HEK293 (cell line): ENCODE results near the gene BCL7C.

Source experiments
- ZNF133 ChIP-seq: fragments of 450-650 bp; formaldehyde crosslinking; IDR thresholded peaks from 2 replicates; pipeline ENCODE4 v1.5.1; 2016; ENCODE audit warnings: missing biosample characterization, missing genetic modification characterization
- ZNF169 ChIP-seq: fragments of 450-650 bp; formaldehyde crosslinking; IDR thresholded peaks from 2 replicates; pipeline ENCODE4 v1.5.1; 2016; ENCODE audit warnings: missing biosample characterization, missing genetic modification characterization
- ZNF184 ChIP-seq: fragments of 450-650 bp; IDR thresholded peaks from 2 replicates; pipeline ENCODE4 v1.5.1; 2018; ENCODE audit warnings: missing biosample characterization, mild to moderate bottlenecking, missing genetic modification characterization
- ZNF2 ChIP-seq: fragments of 450-650 bp; formaldehyde crosslinking; IDR thresholded peaks from 2 replicates; pipeline ENCODE4 v1.5.1; 2016; ENCODE audit warnings: missing biosample characterization, missing genetic modification characterization
- ZNF280D ChIP-seq: fragments of 450-650 bp; formaldehyde crosslinking; IDR thresholded peaks from 2 replicates; pipeline ENCODE4 v1.5.1; 2016; ENCODE audit warnings: missing biosample characterization, missing genetic modification characterization
- ZNF362 ChIP-seq: fragments of 450-650 bp; formaldehyde crosslinking; IDR thresholded peaks from 2 replicates; pipeline ENCODE4 v1.5.1; 2016; ENCODE audit warnings: missing biosample characterization, missing genetic modification characterization
- ZNF600 ChIP-seq: fragments of 450-650 bp; formaldehyde crosslinking; IDR thresholded peaks from 2 replicates; pipeline ENCODE4 v1.5.1; 2016; ENCODE audit warnings: missing biosample characterization, missing genetic modification characterization
- ZNF660 ChIP-seq: fragments of 450-650 bp; IDR thresholded peaks from 2 replicates; pipeline ENCODE4 v1.5.1; 2018; ENCODE audit warnings: missing biosample characterization, mild to moderate bottlenecking, missing genetic modification characterization
- ZNF670 ChIP-seq: fragments of 450-650 bp; formaldehyde crosslinking; IDR thresholded peaks from 2 replicates; pipeline ENCODE4 v1.5.1; 2016; ENCODE audit warnings: missing biosample characterization, missing genetic modification characterization, low read depth
- TF ChIP-seq, protein P1 (sequence below): fragments of 450-650 bp; formaldehyde crosslinking; IDR thresholded peaks from 2 replicates; pipeline ENCODE4 v1.5.1; 2016; ENCODE audit warnings: missing biosample characterization, missing genetic modification characterization
- TF ChIP-seq, protein P2 (sequence below): fragments of 450-650 bp; formaldehyde crosslinking; IDR thresholded peaks from 2 replicates; pipeline ENCODE4 v1.5.1; 2016; ENCODE audit warnings: missing biosample characterization, missing genetic modification characterization
- TF ChIP-seq, protein P3 (sequence below): fragments of 450-650 bp; IDR thresholded peaks from 2 replicates; pipeline ENCODE4 v1.5.1; 2018; ENCODE audit warnings: missing biosample characterization, mild to moderate bottlenecking, missing genetic modification characterization
- TF ChIP-seq, protein P4 (sequence below): sonication (generic); formaldehyde crosslinking; IDR thresholded peaks from 2 replicates; pipeline ENCODE4 v1.8.1; 2022; ENCODE audit warnings: mild to moderate bottlenecking, moderate library complexity, missing genetic modification reagents

DNA sequence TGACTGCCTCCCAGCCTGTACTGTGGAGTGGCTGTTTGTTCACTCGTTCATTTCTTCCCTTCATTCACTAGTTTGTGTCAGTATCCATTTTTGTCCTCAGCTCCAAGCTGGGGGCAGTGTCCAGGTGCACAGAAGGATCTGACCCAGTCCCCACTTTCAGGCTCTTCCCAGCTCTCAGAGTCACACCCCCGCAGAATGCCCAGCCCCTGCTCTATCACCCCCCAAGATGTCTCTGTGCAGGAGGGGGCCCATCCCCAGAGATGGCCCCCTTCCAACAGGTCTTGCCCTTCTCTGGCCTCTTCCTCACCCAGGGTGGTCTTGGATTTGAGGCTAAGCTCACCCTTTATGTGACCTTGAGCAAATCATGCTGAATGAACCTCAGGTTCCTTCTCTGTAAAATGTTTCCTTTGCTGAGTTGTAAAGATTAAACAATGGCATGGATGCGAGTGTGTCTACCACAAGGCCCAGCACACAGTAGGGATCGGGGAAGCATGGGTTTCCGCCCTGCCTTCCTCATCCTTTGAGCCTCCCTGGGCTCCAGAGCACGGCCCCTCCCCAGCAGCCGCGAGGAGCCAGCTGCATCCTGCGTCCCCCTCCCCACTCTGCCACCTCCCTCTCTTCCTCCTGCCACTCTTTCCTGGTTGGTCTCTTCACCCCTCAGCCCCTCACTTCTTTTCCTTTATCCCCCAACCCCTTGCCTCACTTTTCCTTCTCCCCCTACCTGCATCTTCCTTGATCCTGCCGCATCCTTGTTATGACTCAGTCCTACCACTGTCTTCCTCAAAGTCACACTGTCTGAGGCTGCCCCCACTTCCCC, 32.3 kb upstream of the BCL7C start:
- TF ChIP-seq, protein P1, sequence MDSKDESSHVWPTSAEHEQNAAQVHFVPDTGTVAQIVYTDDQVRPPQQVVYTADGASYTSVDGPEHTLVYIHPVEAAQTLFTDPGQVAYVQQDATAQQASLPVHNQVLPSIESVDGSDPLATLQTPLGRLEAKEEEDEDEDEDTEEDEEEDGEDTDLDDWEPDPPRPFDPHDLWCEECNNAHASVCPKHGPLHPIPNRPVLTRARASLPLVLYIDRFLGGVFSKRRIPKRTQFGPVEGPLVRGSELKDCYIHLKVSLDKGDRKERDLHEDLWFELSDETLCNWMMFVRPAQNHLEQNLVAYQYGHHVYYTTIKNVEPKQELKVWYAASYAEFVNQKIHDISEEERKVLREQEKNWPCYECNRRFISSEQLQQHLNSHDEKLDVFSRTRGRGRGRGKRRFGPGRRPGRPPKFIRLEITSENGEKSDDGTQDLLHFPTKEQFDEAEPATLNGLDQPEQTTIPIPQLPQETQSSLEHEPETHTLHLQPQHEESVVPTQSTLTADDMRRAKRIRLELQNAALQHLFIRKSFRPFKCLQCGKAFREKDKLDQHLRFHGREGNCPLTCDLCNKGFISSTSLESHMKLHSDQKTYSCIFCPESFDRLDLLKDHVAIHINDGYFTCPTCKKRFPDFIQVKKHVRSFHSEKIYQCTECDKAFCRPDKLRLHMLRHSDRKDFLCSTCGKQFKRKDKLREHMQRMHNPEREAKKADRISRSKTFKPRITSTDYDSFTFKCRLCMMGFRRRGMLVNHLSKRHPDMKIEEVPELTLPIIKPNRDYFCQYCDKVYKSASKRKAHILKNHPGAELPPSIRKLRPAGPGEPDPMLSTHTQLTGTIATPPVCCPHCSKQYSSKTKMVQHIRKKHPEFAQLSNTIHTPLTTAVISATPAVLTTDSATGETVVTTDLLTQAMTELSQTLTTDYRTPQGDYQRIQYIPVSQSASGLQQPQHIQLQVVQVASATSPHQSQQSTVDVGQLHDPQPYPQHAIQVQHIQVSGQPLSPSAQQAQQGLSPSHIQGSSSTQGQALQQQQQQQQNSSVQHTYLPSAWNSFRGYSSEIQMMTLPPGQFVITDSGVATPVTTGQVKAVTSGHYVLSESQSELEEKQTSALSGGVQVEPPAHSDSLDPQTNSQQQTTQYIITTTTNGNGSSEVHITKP: peak; percentile 32; the same call in 1 of the 2 replicates
- TF ChIP-seq, protein P2, sequence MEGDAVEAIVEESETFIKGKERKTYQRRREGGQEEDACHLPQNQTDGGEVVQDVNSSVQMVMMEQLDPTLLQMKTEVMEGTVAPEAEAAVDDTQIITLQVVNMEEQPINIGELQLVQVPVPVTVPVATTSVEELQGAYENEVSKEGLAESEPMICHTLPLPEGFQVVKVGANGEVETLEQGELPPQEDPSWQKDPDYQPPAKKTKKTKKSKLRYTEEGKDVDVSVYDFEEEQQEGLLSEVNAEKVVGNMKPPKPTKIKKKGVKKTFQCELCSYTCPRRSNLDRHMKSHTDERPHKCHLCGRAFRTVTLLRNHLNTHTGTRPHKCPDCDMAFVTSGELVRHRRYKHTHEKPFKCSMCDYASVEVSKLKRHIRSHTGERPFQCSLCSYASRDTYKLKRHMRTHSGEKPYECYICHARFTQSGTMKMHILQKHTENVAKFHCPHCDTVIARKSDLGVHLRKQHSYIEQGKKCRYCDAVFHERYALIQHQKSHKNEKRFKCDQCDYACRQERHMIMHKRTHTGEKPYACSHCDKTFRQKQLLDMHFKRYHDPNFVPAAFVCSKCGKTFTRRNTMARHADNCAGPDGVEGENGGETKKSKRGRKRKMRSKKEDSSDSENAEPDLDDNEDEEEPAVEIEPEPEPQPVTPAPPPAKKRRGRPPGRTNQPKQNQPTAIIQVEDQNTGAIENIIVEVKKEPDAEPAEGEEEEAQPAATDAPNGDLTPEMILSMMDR: no peak
- TF ChIP-seq ZNF280D (tag by site-specific recombination): no peak
- peak; percentile 86 for TF ChIP-seq ZNF600
- TF ChIP-seq ZNF184 (tag by site-specific recombination): no peak
- TF ChIP-seq ZNF133: no peak
- TF ChIP-seq ZNF670: no peak
- no peak for TF ChIP-seq ZNF2
- TF ChIP-seq ZNF362 (tag by site-specific recombination): no peak
- TF ChIP-seq, protein P3, sequence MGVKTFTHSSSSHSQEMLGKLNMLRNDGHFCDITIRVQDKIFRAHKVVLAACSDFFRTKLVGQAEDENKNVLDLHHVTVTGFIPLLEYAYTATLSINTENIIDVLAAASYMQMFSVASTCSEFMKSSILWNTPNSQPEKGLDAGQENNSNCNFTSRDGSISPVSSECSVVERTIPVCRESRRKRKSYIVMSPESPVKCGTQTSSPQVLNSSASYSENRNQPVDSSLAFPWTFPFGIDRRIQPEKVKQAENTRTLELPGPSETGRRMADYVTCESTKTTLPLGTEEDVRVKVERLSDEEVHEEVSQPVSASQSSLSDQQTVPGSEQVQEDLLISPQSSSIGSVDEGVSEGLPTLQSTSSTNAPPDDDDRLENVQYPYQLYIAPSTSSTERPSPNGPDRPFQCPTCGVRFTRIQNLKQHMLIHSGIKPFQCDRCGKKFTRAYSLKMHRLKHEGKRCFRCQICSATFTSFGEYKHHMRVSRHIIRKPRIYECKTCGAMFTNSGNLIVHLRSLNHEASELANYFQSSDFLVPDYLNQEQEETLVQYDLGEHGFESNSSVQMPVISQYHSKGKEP: no peak
- TF ChIP-seq ZNF660 (tag by site-specific recombination): no peak
- TF ChIP-seq, protein P4, sequence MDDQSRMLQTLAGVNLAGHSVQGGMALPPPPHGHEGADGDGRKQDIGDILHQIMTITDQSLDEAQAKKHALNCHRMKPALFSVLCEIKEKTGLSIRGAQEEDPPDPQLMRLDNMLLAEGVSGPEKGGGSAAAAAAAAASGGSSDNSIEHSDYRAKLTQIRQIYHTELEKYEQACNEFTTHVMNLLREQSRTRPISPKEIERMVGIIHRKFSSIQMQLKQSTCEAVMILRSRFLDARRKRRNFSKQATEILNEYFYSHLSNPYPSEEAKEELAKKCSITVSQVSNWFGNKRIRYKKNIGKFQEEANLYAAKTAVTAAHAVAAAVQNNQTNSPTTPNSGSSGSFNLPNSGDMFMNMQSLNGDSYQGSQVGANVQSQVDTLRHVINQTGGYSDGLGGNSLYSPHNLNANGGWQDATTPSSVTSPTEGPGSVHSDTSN (CRISPR knock-in tag): no peak
- no peak for TF ChIP-seq ZNF169
